ENCODE results near the gene EGFL8. TPM values are rescaled to one million over a fixed set of nuclear protein-coding genes. Genes with fewer than 3 reads are reported as not detected.

Gene EGFL8
- total and polyA plus RNA-seq, 9 of the 15 experiments (the other 6 are each of a cell fraction or from before 2014, with no cell fraction given), result 2.2 to 47.4 (median 14.2) TPM

DNA sequence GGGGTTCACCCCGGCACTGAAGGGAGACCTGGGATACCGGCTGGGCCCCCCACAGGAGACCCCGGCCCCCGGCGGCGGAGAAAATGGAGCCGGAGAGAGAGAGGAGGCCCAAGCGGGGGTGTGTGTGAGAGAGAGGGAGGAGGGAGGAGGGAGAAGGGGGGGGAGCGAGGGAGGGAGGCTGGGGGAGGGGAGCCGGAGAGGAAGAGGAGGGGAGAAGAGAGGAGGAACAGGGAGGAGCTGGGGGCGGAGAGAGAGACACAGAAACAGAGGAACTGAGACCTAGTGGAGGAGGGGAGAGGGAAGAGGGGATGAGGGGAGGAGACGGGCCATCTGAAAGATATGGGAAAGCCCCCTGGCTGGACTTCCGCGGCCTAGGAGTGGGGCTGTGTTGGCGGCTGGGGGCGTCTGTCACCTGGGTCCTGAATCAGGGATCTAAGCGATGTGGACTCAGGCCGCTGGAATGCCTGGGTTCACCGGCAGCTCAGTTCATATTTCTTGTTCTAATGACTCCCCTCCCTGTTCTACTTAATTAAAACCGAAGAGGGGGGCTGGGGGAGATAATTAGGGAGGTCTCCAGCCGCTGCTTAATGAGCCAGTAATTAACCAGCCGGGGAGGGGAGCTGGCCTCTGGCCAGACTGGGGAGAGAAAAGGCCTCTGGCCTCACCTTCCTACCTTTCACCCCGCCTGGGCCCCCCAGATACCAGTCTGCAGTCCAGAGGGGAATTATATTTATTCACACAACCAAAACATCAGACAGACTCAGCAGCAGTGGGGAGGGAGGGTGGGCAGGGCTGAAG is 25.9 kb downstream of the EGFL8 start, which contains the start of gene PBX2 (continued):
- TF ChIP-seq RERE (CRISPR knock-in tag; IDR thresholded peaks at IDR 0.05; ENCODE audit: borderline replicate concordance) (no peak), BRF1 (IDR thresholded peaks at IDR 0.05; ENCODE audit: borderline replicate concordance, extremely low read depth, insufficient read length) (no peak), ZNF408 (CRISPR knock-in tag; IDR thresholded peaks at IDR 0.05; ENCODE audit: low read depth) (no peak), HMG20A (CRISPR knock-in tag; conservative IDR thresholded peaks at IDR 0.05) (no peak), TEAD2 (tag; IDR thresholded peaks at IDR 0.05) (no peak), RBM39 (optimal IDR thresholded peaks at IDR 0.05; ENCODE audit: low read depth, low read length) (peak; percentile 75), BRCA1 (IDR thresholded peaks at IDR 0.05) (no peak), BRCA1 (CRISPR knock-in tag; IDR thresholded peaks at IDR 0.05) (no peak), NR2C2 (CRISPR knock-in tag; IDR thresholded peaks at IDR 0.05) (no peak), NR2C2 (tag; IDR thresholded peaks at IDR 0.05) (peak; percentile 60), EP400 (IDR thresholded peaks at IDR 0.05) (peak; percentile 71), ZNF224 (CRISPR knock-in tag; IDR thresholded peaks at IDR 0.05) (no peak), PPARD (CRISPR knock-in tag; IDR thresholded peaks at IDR 0.05) (no peak), MCM2 (IDR thresholded peaks at IDR 0.05; ENCODE audit: low read depth) (no peak), ZNF316 (IDR thresholded peaks at IDR 0.05) (no peak), ESRRA (IDR thresholded peaks at IDR 0.05; ENCODE audit: borderline replicate concordance, low read depth) (0 out of 2 replicates have a peak, but pooled peaks have one; percentile 27), DNMT1 (IDR thresholded peaks at IDR 0.05) (no peak), E2F4 (CRISPR knock-in tag; IDR thresholded peaks at IDR 0.05; ENCODE audit: low read depth) (no peak)
- TF ChIP-seq, protein P1, sequence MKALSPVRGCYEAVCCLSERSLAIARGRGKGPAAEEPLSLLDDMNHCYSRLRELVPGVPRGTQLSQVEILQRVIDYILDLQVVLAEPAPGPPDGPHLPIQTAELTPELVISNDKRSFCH (CRISPR knock-in tag; IDR thresholded peaks at IDR 0.05), result no peak
- TF ChIP-seq, protein P1 (tag; IDR thresholded peaks at IDR 0.05), result no peak
- TF ChIP-seq, protein P2, sequence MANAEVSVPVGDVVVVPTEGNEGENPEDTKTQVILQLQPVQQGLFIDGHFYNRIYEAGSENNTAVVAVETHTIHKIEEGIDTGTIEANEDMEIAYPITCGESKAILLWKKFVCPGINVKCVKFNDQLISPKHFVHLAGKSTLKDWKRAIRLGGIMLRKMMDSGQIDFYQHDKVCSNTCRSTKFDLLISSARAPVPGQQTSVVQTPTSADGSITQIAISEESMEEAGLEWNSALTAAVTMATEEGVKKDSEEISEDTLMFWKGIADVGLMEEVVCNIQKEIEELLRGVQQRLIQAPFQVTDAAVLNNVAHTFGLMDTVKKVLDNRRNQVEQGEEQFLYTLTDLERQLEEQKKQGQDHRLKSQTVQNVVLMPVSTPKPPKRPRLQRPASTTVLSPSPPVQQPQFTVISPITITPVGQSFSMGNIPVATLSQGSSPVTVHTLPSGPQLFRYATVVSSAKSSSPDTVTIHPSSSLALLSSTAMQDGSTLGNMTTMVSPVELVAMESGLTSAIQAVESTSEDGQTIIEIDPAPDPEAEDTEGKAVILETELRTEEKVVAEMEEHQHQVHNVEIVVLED (CRISPR knock-in tag; IDR thresholded peaks at IDR 0.05), result no peak

Data from K562 (cell line).